ENCODE results near the gene PIK3R1. TPM values are rescaled to one million over a fixed set of nuclear protein-coding genes. Genes with fewer than 3 reads are reported as not detected.

The PIK3R1 gene
- total and polyA plus RNA-seq, 4 donors, result 22.6 to 123 (median 47.3) TPM

DNA sequence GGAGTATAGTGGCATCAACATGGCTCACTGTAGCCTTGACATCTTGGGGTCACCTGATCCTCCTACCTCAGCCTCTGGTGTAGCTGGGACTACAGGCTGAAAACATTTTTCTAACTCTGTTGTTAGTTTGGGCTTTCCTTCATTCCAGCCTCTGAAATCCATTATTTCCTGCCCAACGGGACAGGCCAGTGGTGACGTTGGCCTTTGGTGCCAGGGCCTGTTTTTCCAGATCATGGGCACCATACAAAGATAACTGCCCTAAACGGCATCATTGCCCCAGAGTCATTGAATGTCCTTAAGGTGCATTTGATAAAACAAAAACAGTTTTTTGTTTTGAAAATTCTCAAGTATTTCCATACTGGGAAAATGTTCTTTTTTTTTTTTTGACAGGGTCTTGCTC lies 32.1 kb downstream of the PIK3R1 start:
- 86% methylated on average over 3 of the region's 3 CpGs for WGBS
- no peak for DNase-seq (ENCODE audit: low spot score)
- Histone ChIP-seq H3K9ac (ENCODE audit: low read depth in 1 of 2, low read length in 2 of 2) (no peak overlapping the region), H3K4me3 (ENCODE audit: low read depth in 1 of 3, low read length in 3 of 3) (no peak overlapping the region), H3K27me3 (ENCODE audit: control insufficient read depth in 4 of 4, insufficient read depth in 4 of 4, low read length in 3 of 4) (no peaks in the 10 kb centered on the region), H3K9me3 (ENCODE audit: control insufficient read depth in 4 of 4, low read length in 3 of 4) (no peaks in the 10 kb centered on the region), H3K27ac (ENCODE audit: low read depth in 1 of 2, low read length in 2 of 2) (peak overlapping the region in 1 of 2 donors; percentile 24), H3K4me1 (ENCODE audit: control insufficient read depth in 4 of 4, insufficient read depth in 4 of 4, low read length in 3 of 4) (peaks cover 17 to 53% (median 38%) of the 10 kb centered on the region in 4 donors), H3K36me3 (ENCODE audit: control insufficient read depth in 4 of 4, insufficient read depth in 3 of 4, low read depth in 1 of 4, low read length in 3 of 4) (peaks cover 0 to 7% (median 5%) of the 10 kb centered on the region in 4 donors)
- TF ChIP-seq SP1 (IDR thresholded peaks at IDR 0.05), result no peak
- TF ChIP-seq FOXA2 (IDR thresholded peaks at IDR 0.05), result no peak
- TF ChIP-seq GABPA (IDR thresholded peaks at IDR 0.05 in 1 of 2, conservative IDR thresholded peaks at IDR 0.05 in 1 of 2), result no peak
- no peak for TF ChIP-seq NR2F2 (IDR thresholded peaks at IDR 0.05)
- TF ChIP-seq JUND (IDR thresholded peaks at IDR 0.05), result no peak
- no peak for TF ChIP-seq TAF1 (conservative IDR thresholded peaks at IDR 0.05)
- TF ChIP-seq ATF3 (IDR thresholded peaks at IDR 0.05), result no peak
- TF ChIP-seq RXRA (IDR thresholded peaks at IDR 0.05), result no peak
- no peak for TF ChIP-seq HNF4G (IDR thresholded peaks at IDR 0.05)
- TF ChIP-seq FOXA1 (IDR thresholded peaks at IDR 0.05), result no peak
- no peak for TF ChIP-seq ZBTB33 (IDR thresholded peaks at IDR 0.05)
- TF ChIP-seq RAD21 (IDR thresholded peaks at IDR 0.05), result no peak
- no peak for TF ChIP-seq EGR1 (IDR thresholded peaks at IDR 0.05; ENCODE audit: low read depth in 2 of 2)
- no peak for TF ChIP-seq HNF4A (conservative IDR thresholded peaks at IDR 0.05)
- TF ChIP-seq, protein P1, sequence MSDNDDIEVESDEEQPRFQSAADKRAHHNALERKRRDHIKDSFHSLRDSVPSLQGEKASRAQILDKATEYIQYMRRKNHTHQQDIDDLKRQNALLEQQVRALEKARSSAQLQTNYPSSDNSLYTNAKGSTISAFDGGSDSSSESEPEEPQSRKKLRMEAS (IDR thresholded peaks at IDR 0.05), result no peak
- TF ChIP-seq CTCF (IDR thresholded peaks at IDR 0.05; ENCODE audit: low read depth, low read length, missing input control), result no peak

DNA sequence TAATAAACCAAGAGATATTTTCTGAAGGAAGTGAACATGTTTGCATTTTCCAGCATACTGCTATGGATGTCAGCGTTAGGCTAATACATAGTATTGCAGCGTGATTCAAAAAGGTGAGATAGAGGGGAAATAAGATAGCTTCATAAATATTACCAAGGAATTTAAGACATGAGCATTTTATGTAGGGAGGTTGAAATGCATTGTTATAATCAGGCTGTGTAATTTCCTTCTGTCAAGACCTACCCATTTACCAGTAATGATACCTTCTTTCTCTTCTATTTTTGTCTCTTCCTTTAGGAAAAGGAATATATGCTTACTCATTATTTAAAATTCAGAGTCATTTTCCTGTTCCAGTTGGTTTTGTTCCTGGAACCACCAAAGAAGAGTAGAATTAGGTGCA lies 33.3 kb downstream of the PIK3R1 start:
- Histone ChIP-seq H3K36me3 (ENCODE audit: control insufficient read depth in 4 of 4, insufficient read depth in 3 of 4, low read depth in 1 of 4, low read length in 3 of 4) (peaks cover 0 to 7% (median 3%) of the 10 kb centered on the region in 4 donors), H3K9ac (ENCODE audit: low read depth in 1 of 2, low read length in 2 of 2) (no peak overlapping the region), H3K4me1 (ENCODE audit: control insufficient read depth in 4 of 4, insufficient read depth in 4 of 4, low read length in 3 of 4) (peaks cover 16 to 52% (median 41%) of the 10 kb centered on the region in 4 donors), H3K27ac (ENCODE audit: low read depth in 1 of 2, low read length in 2 of 2) (peak overlapping the region in 1 of 2 donors; percentile 18), H3K27me3 (ENCODE audit: control insufficient read depth in 4 of 4, insufficient read depth in 4 of 4, low read length in 3 of 4) (no peaks in the 10 kb centered on the region), H3K9me3 (ENCODE audit: control insufficient read depth in 4 of 4, low read length in 3 of 4) (no peaks in the 10 kb centered on the region), H3K4me3 (ENCODE audit: low read depth in 1 of 3, low read length in 3 of 3) (no peak overlapping the region)
- no peak for DNase-seq (ENCODE audit: low spot score)
- 74% methylated on average over 2 of the region's 2 CpGs for WGBS
- TF ChIP-seq JUND (IDR thresholded peaks at IDR 0.05) (no peak), HNF4A (conservative IDR thresholded peaks at IDR 0.05) (no peak), HNF4G (IDR thresholded peaks at IDR 0.05) (no peak), ATF3 (IDR thresholded peaks at IDR 0.05) (no peak), ZBTB33 (IDR thresholded peaks at IDR 0.05) (no peak), NR2F2 (IDR thresholded peaks at IDR 0.05) (no peak), EGR1 (IDR thresholded peaks at IDR 0.05; ENCODE audit: low read depth in 2 of 2) (no peak), RAD21 (IDR thresholded peaks at IDR 0.05) (no peak), SP1 (IDR thresholded peaks at IDR 0.05) (no peak), REST (IDR thresholded peaks at IDR 0.05) (no peak)
- TF ChIP-seq, protein P1 (IDR thresholded peaks at IDR 0.05), result no peak
